Urinary bladder (tissue), 4 donors: Measurements from ENCODE around the gene FRAT2. TPM values are rescaled to one million over a fixed set of nuclear protein-coding genes. Genes with fewer than 3 reads are reported as not detected.

Source experiments
- DNase-seq: peaks from one replicate; pipeline ENCODE4 v3.0.0-alpha.2; 2015; ENCODE audit errors: extremely low spot score
- H3K27ac ChIP-seq: one replicate; pipeline ENCODE4 v1.5.1; 2013; ENCODE audit warnings: low read depth, mild to moderate bottlenecking, moderate library complexity
- H3K36me3 ChIP-seq: one replicate; pipeline ENCODE4 v1.6.1; 2013; ENCODE audit warnings: mild to moderate bottlenecking, moderate library complexity; ENCODE audit not compliant: insufficient read depth
- H3K4me1 ChIP-seq: one replicate; pipeline ENCODE4 v1.6.1; 2013; ENCODE audit warnings: mild to moderate bottlenecking, moderate library complexity; ENCODE audit not compliant: insufficient read depth
- H3K4me3 ChIP-seq: one replicate; pipeline ENCODE4 v1.5.1; 2013; ENCODE audit warnings: low read depth, low read length
- WGBS: extraction: QIAGEN DNeasy Blood & Tissue Kit; methylation state at CpG from one replicate; pipeline ENCODE4 v1.1.7; 2013; 5-methylcytosine and 5-hydroxymethylcytosine counted together
- polyA plus RNA-seq: library from polyadenylated mRNA; stranded (reverse); fragments of 200-250 nt; gene quantifications from one replicate; pipeline ENCODE4 v1.2.3, GENCODE V29; 2013
- total RNA-seq: library from RNA; depleted of rRNA; stranded (reverse); fragments of >200 nt; gene quantifications from one replicate; pipeline ENCODE4 v1.2.3, GENCODE V29; 2014
- donor health status: healthy with polysubstance abuse.
- donor health status: healthy.

FRAT2 gene
- total and polyA plus RNA-seq, 2 donors = 6.2 to 8.7 TPM

DNA sequence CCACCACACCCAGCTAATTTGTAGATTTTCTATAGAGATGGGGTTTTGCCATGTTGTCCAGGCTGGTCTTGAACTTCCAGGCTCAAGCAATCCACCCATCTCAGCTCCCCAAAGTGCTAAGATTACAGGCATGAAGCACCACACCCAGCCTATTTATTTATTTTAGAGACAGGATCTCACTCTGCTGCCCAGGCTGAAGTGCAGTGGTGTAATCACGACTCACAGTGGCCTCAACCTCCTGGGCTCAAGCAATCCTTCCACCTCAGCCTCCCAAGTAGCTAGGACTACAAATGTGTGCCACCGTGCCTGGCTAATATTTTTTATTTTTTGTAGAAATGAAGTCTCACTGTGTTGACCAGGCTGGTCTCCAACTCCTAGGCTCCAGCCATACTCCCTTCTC, 6.9 kb upstream of the FRAT2 start:
- no peak overlapping the region for H3K4me3 ChIP-seq
- H3K4me1 ChIP-seq = no peaks in the 10 kb centered on the region
- WGBS = 76% methylated on average over 2 of the region's 2 CpGs
- DNase-seq = no peak
- H3K27ac ChIP-seq = no peak overlapping the region
- H3K36me3 ChIP-seq = no peaks in the 10 kb centered on the region

- no peak overlapping the region for H3K27ac ChIP-seq
- no peaks in the 10 kb centered on the region for H3K36me3 ChIP-seq
- no peaks in the 10 kb centered on the region for H3K4me1 ChIP-seq
- no peak for DNase-seq
- 27% methylated on average over 5 of the region's 5 CpGs for WGBS
- H3K4me3 ChIP-seq = no peak overlapping the region
Observed at GRCh38 chr10:97338041-97338440, 3.5 kb upstream of the FRAT2 start.

DNA sequence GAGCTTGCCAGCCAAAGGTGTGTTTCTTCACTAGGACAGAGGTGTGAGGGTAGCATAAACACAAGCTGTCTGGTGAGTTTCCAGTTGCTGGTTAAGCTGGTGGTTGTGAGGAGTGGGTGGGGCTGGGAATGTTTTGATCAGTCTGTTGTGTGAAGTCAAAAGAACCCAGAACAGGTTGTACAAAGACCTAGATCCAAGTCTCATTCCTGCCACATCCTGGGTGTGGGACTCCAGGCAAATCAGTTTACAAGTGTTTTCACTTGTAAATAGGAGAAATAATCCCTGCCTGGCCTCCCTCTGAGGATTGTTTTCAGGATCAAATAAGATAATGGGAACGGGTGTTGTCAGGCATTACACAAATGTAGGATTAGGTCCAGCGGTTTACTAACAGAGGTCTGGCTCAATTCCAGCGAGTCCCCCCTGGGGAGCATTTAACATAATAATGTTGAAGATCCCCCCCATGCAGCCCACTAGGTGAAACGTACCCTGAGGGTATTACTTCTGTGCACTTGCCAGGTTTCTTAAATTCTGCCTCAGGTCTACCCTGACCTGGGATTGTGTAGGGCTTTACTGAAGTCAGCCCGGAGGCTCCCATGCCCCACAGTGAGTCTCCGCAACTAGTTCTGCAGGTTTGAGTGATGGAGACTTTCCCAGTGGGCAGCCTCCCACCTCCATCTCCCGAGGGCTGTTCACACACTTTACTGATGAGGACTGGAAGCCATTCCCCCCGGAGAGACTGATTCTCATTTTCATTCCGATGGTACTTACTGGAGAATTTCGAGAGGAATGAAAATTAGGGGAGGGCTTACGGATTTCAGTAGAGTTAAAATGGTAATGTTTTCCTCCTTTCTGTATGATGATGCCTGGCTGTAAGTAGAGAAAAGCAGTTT, 2.7 kb upstream of the FRAT2 start:
- Histone ChIP-seq H3K36me3 (no peaks in the 10 kb centered on the region), H3K4me3 (no peak overlapping the region), H3K27ac (no peak overlapping the region), H3K4me1 (no peaks in the 10 kb centered on the region)
- 19% methylated on average over 11 of the region's 11 CpGs for WGBS
- DNase-seq = no peak

- WGBS = 32% methylated on average over 5 of the region's 5 CpGs
- Histone ChIP-seq H3K27ac (no peak overlapping the region), H3K4me3 (no peak overlapping the region), H3K36me3 (no peaks in the 10 kb centered on the region), H3K4me1 (no peaks in the 10 kb centered on the region)
- DNase-seq = no peak
Observed at GRCh38 chr10:97336446-97336845, 1.9 kb upstream of the FRAT2 start.

GRCh38 chr10:97336006-97336405, 1.5 kb upstream of the FRAT2 start:
- WGBS = 46% methylated on average over 5 of the region's 5 CpGs

DNA sequence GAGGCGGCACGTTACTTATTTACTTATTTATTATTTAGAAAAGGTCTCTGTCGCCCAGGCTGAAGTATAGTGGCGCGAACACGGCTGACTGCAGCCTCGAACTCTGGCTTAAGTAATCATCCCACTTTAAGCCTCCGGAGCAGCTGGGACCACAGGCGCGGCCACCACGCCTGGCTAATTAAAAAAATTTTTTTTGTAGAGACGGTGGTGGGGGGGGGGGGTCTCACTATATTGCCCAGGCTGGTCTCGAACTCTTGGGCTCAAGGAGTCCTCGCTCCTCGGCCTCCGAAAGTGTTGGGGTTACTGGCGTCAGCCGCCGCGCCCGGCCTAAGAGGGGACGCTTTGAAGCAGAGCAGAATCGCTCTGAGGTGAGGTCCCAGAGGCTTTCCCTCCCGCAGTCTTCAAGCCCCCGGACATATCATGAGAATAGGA, 675 bp upstream of the FRAT2 start:
- WGBS = 5% methylated on average over 25 of the region's 25 CpGs
- Histone ChIP-seq H3K27ac (no peak overlapping the region), H3K36me3 (no peaks in the 10 kb centered on the region), H3K4me1 (no peaks in the 10 kb centered on the region), H3K4me3 (peak overlapping the region; percentile 92)
- DNase-seq = no peak

More at GRCh38 chr10:97336006-97336405, 1.5 kb upstream of the FRAT2 start:
- Histone ChIP-seq H3K27ac (no peak overlapping the region), H3K4me1 (no peaks in the 10 kb centered on the region), H3K36me3 (no peaks in the 10 kb centered on the region), H3K4me3 (no peak overlapping the region)
- no peak for DNase-seq

GRCh38 chr10:97333601-97334369, 744 bp downstream of the FRAT2 start:
- no peak for DNase-seq
- Histone ChIP-seq H3K27ac (peak overlapping the region; percentile 62), H3K4me1 (no peaks in the 10 kb centered on the region), H3K4me3 (peak overlapping the region; percentile 92), H3K36me3 (no peaks in the 10 kb centered on the region)
- WGBS = under 1% methylated on average over 89 of the region's 89 CpGs

GRCh38 chr10:97333351-97333600, 1.3 kb downstream of the FRAT2 start:
- Histone ChIP-seq H3K36me3 (no peaks in the 10 kb centered on the region), H3K4me1 (no peaks in the 10 kb centered on the region), H3K27ac (peak overlapping the region; percentile 62), H3K4me3 (peak overlapping the region; percentile 92)
- WGBS = 7% methylated on average over 7 of the region's 7 CpGs
- no peak for DNase-seq

DNA sequence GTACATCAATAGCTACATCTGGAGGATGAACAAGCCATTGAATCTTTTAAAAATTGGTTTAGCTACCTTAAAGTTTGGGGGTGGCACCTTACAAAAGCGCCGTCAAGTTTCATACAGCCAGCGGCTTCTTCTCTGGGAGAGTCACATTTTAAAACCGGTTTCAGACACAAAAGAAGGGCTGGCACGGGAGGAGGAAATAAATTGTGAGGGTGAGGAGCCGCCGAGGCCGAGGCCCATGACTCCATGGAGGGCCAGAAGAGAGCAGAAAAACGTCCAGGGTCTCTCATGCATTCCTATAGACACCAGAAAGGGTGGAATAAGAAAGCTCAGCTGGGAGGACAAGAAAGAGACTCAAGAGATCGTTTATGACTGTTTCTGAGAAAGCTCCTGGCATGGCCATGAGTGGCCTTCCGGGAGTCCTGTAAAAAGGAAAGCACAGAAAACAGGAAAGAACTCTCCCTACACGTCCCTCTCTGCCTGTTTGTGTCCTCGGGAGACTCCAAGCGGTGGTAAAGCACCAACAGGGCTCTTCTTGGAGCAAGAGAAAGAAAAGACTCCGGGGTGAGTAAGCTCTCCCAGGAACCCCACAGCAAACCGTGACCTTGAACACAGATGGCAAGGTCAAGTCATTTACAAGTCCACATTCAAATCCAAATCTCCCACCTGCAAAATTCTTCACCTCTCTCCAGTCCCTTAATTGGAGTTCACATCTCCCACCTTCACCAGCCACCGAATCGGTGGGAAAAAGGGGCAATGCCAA, 1.8 kb downstream of the FRAT2 start:
- DNase-seq = no peak
- Histone ChIP-seq H3K4me1 (no peaks in the 10 kb centered on the region), H3K27ac (peak overlapping the region; percentile 48), H3K36me3 (no peaks in the 10 kb centered on the region), H3K4me3 (peak overlapping the region; percentile 92)
- 23% methylated on average over 18 of the region's 18 CpGs for WGBS

GRCh38 chr10:97331153-97331703, 3.3 kb downstream of the FRAT2 start:
- 79% methylated on average over 6 of the region's 6 CpGs for WGBS
- Histone ChIP-seq H3K36me3 (no peaks in the 10 kb centered on the region), H3K27ac (no peak overlapping the region), H3K4me3 (no peak overlapping the region), H3K4me1 (no peaks in the 10 kb centered on the region)
- DNase-seq = no peak

- 74% methylated on average over 5 of the region's 5 CpGs for WGBS
- Histone ChIP-seq H3K36me3 (no peaks in the 10 kb centered on the region), H3K4me3 (no peak overlapping the region), H3K4me1 (no peaks in the 10 kb centered on the region), H3K27ac (no peak overlapping the region)
- no peak for DNase-seq
Observed at GRCh38 chr10:97329766-97330165, 4.8 kb downstream of the FRAT2 start.

DNA sequence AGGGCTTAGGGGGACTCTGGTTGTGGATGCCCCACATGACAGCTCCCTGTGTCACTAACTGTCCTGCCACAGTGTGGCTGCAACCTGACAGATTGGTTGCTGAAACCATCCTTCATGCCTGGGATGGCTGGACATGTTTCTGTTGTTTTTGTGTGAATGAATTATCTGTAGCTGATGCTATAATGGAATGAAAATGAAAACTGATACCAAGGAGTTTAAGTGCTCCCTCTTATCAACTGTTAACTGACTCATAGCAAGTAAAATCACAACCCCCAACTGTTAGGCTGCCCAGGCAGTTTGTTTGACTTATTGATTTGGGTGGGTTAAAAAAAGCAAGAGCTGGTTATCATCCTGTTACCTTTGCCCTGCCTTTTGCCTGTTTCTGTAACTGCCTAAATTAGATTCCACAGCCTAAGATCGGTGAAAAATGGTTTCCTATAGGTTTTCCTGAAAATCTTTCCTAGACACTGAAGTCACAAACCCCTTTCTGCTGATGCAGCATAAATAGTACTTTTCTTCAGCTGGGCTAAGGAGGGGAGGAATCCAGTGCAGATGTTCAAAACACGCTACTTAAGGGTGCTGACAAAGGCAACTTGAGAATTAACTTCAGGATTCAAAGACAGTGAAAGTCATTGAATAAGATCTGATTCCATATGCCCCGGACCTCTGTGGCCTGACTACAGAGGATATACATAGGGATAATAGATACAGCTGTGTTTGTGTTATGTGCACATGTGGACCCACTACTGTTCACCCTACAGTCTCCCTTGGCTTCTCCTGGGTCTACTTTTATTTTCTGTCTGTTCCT, 5.7 kb downstream of the FRAT2 start:
- no peaks in the 10 kb centered on the region for H3K36me3 ChIP-seq
- H3K4me3 ChIP-seq = no peak overlapping the region
- H3K27ac ChIP-seq = no peak overlapping the region
- no peak for DNase-seq
- H3K4me1 ChIP-seq = no peaks in the 10 kb centered on the region
- 75% methylated on average over 3 of the region's 3 CpGs for whole genome bisulfite sequencing
